Measurements from ENCODE around the gene CEND1.

CEND1 gene

DNA sequence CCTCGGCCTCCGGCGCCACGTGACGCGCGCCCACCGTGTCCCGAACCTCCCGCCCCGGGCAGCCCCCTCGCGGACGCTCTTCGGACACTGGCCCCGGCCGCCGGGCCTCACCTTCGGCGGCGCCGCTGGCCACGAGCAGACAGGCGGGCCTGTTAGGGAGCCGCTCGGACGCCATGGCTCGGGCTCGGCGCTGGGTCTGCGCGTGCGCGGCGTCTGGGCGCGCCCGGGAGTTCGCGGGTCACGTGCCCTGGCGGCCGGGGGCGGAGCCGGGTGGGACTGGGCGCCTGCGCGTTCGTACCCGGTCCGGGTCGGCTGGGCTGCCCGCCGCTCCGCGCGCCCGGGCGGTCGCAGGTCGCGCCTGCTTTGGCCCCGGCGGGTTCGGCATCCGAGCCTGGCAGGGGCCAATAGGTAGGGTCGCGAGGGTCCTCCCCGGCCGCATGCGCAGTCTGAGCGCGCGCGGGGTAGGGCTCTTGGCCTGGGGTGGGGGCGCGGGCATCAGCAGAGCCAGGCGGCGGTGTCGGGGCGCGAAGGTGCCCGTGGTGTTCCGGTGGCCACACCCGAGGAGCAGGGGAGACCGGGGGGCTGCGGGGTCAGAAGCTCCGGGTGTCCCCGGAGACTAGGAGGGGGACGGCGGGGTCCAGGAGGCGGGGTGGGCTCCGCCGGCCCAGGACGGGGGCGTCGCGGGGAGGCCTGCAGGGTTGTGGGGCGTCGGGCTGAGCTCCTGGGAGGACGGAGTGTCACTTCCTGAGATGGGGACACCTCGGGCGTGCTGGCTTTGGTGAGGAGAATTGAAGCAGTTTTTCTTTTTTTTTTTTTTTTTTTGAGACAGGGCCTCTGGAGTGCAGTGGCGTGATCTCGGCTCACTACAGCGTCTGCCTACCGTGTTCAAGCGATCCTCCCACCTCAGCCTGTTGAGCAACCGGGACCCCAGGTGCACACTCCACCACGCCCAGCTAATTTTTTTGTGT is 12.3 kb downstream of the CEND1 start, which contains the start of gene GATD1:
Gene GATD1, minus strand, starts transcription at position 200 of the 968 bp plus-strand sequence. Its CDS starts 25 bp downstream, at position 175.
- DNase-seq: peak; percentile 91 to 96

GRCh38 chr11:776561-777287 is 13.2 kb downstream of the CEND1 start:
- no peak for DNase-seq

DNA sequence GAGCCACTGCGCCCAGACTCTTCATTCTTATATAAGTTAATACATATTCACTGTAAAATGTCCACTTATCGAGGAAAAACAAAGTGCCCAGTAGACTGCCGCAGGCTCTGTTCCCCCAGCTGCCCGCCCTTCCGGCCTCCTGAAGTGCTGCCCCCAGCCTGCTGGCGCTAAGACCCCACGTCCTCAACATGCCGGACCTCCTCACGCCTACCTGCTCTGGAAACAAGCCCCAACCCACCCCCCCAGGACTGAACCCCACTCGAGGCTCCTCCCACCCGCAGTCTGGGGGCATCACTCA is 13.7 kb downstream of the CEND1 start:
- DNase-seq: no peak

- DNase-seq: no peak
Observed at GRCh38 chr11:774873-775592, 14.9 kb downstream of the CEND1 start.

GRCh38 chr11:773830-774229 is 16.1 kb downstream of the CEND1 start:
- no peak for DNase-seq

DNA sequence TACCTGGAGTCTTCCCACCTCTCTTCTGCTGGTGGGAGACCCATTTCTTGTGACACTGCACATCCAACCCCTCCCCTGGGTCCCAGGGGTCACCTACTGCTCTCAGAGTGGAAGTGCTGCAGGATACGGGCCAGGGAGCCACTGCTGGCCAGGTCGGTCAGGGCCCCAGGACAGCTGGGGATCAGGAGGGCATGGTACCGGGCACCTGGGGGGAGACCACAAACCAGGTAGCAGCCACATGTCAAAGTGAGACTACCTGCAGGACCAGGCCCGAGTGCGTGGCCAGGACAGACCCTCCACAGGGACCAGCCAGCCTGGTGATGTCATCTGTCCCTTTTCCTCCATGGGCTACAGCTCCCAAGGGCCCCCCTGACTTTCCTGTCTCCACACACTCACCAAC is 16.5 kb downstream of the CEND1 start:
- no peak for DNase-seq

- no peak for DNase-seq
Observed at GRCh38 chr11:772429-773390, 17.2 kb downstream of the CEND1 start.

DNA sequence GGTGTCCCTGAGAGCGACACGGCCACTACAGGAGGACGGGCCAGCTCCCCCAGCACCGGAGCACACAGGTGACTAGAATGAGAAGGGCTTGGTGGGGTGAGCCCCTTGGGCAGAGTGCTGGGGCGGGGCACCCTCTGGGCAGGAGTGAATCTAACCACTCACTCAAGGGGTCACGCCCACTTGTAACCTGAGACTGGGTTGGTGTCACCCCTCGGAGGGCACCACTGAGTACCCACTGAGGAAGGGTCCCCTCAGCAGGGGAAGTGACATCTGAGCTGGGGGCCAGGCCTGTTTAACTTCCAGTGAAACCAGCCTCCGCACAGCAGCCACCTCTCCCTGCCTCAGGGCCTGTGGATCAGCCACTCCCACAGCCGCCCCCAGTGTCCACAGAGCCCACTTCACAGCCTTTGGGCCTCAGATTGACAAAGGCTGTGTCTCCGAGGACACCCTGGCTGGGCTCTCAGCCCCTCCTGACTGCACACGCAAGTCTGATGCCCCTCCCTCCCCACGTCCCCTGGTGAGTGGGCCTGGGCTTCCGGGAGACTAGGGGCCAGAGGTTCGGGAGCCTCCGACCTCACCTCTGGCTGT is 18.2 kb downstream of the CEND1 start:
- no peak for DNase-seq

GRCh38 chr11:770642-771616 is 19.0 kb downstream of the CEND1 start:
- DNase-seq: no peak

DNA sequence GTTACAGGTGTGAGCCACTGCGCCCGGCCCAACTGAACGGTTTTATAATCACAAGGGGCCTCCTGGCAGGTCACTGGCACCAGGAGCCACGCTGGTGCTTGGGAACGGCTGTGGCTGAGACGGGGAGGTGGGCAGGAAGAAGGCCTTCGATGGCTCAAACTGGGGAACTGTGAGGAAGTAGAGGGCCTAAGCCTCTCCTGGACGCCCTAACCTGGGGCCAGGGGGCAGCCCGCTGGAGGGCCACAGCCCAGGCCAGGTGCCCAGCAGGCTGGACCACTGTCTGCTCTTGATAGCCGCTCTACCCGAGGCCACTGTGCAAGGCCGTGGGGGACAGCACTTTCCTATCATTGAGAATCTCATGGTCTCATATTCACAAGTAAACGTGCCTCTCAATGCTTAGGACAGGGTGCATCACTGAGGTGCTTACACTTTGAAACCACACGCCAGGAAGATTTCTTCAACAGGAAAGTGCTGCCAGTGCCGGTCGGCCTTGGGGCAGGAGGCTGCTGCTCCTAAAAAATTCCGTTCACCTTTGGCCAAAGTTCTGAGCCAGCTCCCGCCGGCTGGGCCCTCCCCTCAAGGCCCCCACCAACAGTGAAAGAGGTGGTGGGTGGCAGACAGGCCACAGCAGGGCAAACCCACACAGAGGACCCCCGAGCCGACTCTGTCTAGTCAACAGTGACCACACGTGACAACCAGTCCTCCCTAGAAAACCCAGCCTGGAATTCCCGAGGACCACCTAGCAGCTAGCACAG is 19.8 kb downstream of the CEND1 start:
- no peak for DNase-seq

GRCh38 chr11:767238-767637 is 22.7 kb downstream of the CEND1 start:
- DNase-seq: no peak

DNA sequence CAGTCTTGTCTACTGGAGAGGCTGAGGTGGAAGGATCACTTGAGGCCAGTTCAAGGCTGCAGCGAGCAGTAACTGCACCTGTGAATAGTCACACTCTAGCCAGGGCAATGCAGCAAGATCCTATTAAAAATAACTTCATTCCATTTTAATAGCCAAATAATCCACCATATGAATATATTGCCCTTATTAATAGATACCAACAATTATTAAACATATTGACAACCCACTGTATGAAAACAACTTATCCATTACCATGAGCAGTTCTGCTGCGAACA is 23.0 kb downstream of the CEND1 start:
- DNase-seq: no peak

- DNase-seq: no peak
Observed at GRCh38 chr11:766106-766935, 23.6 kb downstream of the CEND1 start.

DNA sequence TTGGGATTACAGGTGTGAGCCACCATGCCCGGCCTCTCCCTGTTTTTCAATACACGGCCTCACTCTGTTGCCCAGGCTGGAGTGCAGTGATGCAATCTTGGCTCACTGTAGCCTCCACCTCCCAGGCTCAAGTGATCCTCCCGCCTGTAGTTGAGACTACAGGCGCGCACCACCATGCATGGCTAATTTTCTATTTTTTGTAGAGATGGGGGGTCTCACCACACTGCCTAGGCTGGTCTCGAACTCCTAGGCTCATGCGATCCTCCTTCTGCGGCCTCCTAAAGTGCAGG is 24.1 kb downstream of the CEND1 start:
- no peak for DNase-seq

DNA sequence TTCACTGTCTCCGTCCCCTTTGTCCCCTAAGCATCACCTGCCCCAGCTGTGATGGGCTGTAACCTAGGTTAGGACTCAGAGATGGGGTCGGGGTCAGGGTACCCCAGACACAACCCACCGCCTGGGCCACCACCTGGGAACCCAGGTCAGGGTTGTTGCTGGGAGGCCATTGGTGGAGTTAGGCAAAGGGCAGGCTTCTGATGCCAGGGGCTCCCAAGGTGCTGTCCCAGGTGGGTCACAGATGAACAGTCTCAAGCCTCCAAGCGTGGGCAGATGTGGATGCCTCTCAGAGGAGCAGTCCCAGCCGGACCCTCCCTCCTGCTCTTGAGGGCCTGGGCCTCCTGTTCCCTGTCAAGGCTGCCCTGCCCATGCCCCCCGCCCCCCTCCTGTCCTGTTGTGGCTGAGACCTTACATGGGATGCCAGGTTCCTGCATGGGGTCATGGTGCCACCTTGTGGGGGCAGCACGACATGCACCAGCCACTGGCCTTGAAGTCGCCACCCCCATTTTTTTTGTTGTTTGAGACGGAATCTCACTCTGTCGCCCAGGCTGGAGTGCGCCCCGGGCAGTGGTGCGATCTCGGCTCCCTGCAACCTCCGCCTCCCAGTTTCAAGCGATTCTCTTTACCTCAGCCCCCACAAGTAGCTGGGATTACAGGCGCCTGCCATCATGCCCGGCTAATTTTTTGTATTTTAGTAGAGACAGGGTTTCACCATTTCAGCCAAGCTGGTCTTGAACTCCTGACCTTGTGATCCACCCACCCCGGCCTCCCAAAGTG is 24.7 kb downstream of the CEND1 start:
- peak; percentile 54 to 55 for DNase-seq

GRCh38 chr11:764322-765024 is 25.4 kb downstream of the CEND1 start:
- no peak for DNase-seq

- no peak for DNase-seq
Observed at GRCh38 chr11:763549-764321, 26.2 kb downstream of the CEND1 start.
